ENCODE results near the gene ZIC5. TPM values are rescaled to one million over a fixed set of nuclear protein-coding genes. Genes with fewer than 3 reads are reported as not detected.
"Not testable (repeated sequence)": the region's sequence is repeated elsewhere in the genome, so short reads cannot be mapped to it uniquely, and the experiment has no call there.

Gene ZIC5
- total RNA-seq, 1 donor from 2014 or later = not detected

DNA sequence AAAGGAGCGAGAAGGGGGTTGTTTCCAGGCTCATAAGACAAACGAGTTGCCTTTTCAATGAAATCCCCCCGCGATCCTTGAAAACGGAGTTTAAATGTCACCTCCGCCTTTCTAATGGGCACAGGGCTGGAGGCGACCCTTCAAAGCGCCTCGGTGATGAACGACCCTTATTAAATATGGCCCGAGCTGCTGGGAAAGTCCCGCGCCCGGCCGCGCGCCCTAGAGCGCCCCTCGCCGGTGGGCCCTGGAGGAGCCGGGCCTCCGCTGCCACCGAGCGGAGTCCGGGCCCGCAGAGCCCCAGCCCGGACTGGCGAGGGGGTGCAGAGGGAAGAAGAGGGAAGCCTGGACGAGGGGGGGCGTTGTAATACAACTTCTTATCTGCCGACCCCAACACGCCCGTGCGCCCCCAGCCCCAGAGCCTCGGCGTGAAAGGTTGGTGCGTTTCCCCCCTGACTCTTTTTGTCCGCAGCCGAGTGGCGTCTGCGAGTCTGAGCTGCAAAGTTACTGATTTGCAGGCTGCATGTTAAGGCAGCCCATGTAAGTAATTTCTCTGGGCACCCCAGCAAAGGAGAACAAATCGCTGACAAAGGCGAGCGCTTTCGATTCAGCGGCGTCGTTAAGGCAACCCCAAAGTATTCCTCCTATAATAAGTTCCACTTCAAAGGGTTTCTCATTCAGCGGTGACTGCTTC, 11.9 kb downstream of the ZIC5 start:
- no peak for ATAC-seq

GRCh38 chr13:99959127-99959539, 12.4 kb downstream of the ZIC5 start:
- no peak for ATAC-seq

- no peak for ATAC-seq
Observed at GRCh38 chr13:99958406-99959126, 13.0 kb downstream of the ZIC5 start.

GRCh38 chr13:99956473-99957349, 14.9 kb downstream of the ZIC5 start:
- peak; percentile 18 for ATAC-seq

DNA sequence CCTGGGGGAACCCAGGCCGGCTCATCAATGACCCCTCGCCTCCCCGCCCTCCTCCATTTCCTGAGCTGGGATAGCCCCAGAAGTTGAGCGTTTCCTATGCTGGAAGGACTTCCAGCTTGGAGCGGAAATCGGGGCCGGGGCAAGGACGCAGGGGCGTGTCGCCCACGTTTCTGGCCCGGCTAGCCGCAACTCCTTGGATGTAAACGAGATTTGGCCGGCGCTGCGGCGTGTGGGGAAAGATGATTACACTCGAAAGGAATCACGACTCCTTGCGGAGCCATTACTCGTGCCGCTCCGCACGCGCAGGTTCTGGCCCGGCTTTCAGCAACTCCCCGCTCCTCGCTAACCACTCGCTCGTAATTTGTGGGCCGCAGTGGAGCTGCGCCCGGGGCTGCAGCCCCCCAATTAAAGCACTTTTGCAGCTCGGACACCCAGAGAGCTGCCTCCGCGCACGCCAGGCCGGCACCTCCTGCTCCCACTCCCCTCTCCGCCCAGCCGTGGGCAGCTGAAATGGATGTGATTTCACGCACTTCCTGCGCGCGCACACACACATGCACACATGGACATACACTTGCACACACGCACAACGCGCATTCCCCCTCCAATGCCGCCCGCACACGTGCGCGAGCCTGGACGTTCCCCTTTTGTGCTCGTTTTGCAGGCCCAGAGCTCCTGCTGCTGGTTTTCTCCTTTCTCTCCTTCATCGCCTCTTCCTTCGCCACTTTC, 15.7 kb downstream of the ZIC5 start:
- ATAC-seq = no peak

DNA sequence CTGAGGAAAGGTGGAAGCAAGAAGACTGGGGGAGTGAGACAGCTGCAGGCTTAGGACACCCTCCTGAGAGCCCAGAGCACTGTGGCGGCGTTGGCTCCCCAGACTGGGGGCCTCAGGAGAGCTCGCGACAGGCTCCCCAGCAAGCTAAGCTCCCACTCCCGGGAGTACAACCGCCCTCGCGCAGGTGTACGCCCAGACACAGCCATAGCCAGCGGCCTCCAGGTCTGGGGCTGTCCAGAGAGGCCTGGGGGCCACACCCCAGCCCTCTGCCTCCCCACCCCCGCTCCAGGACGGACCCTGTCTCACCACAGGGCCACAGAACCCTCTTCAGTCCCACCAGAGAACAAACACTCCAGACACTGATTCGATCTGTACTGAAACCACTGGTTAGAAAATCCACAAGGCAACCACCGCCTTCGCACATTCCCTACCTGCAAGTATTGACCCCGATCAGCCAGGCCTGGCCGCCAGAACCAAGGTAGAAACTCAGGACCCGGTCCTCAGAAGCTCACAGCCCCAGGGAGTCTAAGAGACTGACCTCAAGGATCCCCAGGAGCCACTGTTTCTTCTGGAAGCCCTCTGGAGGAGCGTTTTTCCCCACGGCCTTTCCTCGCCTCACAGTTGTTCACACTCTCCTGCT, 16.3 kb downstream of the ZIC5 start:
- no peak for ATAC-seq

DNA sequence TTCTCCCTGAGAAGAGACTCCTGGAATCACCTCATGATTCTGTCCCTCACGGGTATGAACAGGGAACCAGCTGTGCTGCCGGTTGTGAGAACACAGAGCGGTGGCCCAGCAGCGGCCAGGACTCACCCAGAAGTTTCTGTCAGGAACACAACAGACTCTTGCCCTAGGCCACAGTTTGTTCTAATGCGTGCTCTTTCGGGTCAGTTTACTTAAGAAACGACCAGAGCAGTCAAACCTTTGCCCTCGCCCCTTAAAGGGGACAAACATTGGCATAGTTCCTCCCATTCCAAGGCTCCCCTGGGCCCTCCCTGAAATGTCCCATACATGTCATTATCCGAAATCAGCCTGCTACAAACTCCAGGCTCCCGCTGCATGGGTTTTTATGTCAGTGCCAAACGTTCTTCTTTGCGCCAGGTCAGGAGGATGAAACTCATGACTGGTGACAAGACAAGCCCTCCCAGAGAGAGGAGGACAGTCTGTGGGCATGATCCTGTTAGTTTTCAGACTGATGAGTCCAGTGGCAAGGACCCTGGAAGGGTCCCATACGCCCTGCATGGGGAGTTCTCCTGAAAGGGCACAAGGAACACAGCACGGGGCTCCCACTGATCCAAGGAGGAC, 18.3 kb downstream of the ZIC5 start:
- no peak for ATAC-seq

- ATAC-seq = not testable (repeated sequence)
Observed at GRCh38 chr13:99951666-99952065, 19.9 kb downstream of the ZIC5 start.

- ATAC-seq = no peak
Observed at GRCh38 chr13:99949679-99950413, 21.7 kb downstream of the ZIC5 start.

DNA sequence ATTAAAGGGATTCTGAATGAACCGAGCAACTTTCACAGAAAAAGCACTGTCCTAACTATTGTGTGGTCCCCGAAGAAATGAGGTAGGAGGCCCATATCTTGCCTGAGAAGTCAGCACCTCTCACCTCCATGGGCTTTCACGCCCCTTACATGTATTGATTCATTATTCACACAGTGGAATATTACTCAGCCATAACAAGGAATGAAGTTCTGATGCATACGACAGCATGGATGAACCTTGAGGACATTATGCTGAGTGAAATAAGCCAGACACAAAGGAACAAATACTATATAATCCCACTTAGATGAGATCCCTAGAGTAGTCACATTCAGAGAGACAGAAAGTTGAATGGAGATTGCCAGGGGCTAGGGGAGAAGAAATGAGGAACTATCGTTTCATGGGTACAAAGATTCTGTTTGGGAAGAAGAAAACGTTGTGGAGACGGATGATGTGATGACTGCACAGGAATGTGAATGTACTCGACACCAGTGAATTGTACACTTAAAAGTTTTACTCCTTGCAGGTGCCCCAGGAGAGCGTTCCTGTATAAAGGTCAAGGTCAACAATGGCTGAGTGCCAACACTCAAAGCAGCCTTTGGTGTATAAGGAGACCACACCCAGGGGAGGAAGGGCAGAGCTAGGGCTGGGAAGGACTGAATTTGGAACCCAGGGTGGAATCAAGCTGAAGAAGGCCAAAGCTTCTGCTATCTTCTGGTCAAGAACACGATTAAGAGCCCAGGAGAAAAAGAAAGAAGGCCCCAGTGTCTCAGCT, 22.5 kb downstream of the ZIC5 start:
- no peak for ATAC-seq

DNA sequence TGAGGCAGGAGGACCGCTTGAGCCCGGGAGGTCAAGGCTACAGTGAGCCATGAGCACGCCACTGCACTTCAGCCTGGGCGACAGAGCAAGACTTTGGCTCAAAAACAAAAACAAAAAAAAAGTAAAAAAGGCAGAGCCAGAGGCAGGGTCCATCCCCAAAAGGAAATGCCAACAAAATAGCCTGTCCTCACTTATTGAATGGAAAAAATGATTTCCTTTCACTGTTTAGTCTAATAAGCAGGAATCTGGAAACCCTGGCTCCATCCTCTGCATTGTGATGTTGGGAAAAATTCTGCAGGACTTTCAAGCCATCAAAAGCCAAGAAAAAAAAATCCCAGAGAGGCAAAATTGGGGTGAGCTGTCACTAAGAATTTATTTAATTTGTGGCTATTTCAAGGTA, 23.2 kb downstream of the ZIC5 start:
- no peak for ATAC-seq

DNA sequence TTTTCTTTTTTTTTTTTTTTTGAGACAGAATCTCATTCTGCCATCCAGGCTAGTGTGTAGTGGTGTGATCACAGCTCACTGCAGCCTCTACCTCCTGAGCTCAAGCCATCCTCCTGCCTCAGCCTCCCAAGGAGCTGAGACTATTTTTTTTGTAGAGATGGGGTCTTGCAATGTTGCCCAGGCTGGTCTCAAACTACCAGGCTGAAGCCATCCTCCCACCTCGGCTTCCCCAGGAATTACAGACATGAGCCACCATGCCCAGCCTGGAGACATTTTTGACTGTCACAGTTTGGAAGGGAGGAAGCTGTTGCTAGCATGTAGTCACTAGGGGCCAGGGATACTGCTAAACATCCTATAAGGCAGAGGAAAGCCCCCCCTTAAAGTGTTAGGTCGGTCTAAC, 23.9 kb downstream of the ZIC5 start:
- ATAC-seq = no peak

DNA sequence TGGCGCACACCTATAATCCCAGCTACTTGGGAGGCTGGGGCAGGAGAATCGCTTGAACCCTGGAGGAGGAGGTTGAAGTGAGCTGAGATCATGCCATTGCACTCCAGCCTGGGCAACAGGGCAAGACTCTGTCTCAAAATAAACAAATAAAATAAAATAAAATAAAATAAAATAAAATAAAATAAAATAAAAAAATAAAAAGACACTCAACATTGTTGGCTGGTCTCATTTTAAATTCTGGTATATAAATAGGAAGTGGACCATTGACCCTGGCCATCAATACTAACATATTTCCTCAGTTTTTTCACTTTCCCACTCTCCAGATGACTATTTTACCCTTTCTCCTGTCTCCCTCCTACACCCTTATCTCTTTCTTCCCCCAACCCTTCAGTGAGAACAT, 26.1 kb downstream of the ZIC5 start:
- not testable (repeated sequence) for ATAC-seq

DNA sequence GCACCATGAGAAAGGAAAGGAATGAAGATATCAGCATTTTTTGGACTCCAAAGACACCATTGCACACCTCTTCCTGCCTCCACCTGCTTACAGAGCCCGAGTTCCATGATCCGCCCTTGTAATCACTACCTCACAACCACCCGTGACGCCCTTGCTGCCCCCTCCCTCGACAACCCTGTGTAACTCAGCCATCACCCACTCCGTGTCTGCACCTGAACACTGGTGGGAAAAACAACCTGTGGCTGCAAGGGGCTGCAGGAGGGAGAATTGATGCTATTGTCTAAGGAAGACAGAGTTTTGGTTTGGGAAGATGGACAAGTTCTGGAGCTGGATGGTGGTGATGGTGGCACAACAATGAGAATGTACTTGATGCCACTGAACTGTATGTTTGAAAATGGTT, 27.0 kb downstream of the ZIC5 start:
- ATAC-seq = no peak

DNA sequence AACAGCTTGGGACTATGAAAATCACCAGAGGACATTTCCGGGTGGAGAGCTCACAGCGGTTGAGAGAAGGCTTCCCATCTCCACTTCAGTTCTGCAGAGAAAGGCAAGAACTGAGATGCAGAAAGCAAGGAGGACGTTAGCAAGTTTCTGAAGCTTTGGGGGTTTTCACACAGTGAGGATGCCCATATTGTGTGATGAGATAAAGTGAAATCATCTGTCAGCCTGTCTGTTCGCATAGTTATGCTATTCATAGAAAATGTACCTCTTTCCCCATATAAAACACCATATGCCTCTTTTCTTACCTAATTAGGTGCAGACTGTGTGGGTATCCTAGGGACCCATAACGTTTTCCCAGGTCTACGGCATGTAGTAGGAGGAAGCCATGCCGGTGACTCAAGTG, 27.5 kb downstream of the ZIC5 start:
- ATAC-seq = no peak

DNA sequence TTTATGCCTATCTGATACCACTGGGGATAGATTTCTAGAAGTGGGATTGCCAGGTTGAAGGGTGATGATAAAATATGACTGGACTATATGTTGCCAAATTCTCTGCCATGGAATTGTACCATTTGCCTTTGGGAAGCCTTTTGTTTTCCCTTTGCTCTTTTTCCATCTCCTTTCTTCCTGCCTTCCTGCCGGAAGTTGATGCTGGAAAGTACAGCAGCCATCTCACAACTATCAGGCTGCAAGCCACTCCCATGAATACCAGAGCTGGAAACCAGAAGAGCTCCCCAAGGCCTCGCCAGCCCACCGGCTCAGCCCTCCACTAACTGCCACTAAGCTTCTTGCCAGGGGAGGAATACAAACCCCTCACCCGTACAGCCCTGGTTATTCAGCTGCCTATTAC, 29.7 kb downstream of the ZIC5 start:
- ATAC-seq = no peak

DNA sequence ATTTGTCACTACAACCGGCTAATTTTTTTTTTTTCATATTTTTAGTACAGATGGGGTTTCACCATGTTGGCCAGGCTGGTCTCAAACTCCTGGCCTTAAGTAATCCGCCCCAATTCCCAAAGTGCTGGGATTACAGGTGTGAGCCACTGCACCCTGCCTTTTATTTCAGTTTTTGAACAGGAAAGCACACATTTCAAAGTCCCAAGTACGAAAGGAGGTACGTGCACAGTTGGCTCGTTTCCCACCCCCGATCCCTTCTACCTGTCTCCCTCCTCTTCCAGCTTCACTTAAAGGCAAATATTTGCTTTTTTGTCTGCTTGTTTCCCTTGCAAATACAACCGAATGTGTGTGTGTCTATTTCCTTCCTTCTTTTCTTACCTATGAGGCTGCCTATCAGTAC, 30.5 kb downstream of the ZIC5 start:
- ATAC-seq = no peak

GRCh38 chr13:99938635-99939034, 32.9 kb downstream of the ZIC5 start:
- no peak for ATAC-seq

GRCh38 chr13:99935772-99936171, 35.8 kb downstream of the ZIC5 start:
- no peak for ATAC-seq

GRCh38 chr13:99932912-99933311, 38.7 kb downstream of the ZIC5 start:
- no peak for ATAC-seq
